GM13976 (cell line): ENCODE results near the gene CPSF6.

Source experiments
- DNase-seq: peaks from one replicate; pipeline ENCODE4 v3.0.0; 2012; ENCODE audit warnings: low spot score
- in situ Hi-C: fragments of 300-500 bp; cut with MboI; formaldehyde crosslinking; loops from one replicate; pipeline ENCODE4 v1.12.0; 2022; ENCODE audit warnings: low sequenced_read_pairs, mixed read lengths, inconsistent platforms; ENCODE audit not compliant: unreplicated experiment
- TF ChIP-seq, protein P1 (sequence below): IDR thresholded peaks from 2 replicates; pipeline ENCODE4 v1.5.1; 2012; ENCODE audit warnings: borderline replicate concordance, mild to moderate bottlenecking; ENCODE audit not compliant: insufficient read depth; ENCODE audit errors: extremely low read depth, missing control alignments, control extremely low read depth

The CPSF6 gene

DNA sequence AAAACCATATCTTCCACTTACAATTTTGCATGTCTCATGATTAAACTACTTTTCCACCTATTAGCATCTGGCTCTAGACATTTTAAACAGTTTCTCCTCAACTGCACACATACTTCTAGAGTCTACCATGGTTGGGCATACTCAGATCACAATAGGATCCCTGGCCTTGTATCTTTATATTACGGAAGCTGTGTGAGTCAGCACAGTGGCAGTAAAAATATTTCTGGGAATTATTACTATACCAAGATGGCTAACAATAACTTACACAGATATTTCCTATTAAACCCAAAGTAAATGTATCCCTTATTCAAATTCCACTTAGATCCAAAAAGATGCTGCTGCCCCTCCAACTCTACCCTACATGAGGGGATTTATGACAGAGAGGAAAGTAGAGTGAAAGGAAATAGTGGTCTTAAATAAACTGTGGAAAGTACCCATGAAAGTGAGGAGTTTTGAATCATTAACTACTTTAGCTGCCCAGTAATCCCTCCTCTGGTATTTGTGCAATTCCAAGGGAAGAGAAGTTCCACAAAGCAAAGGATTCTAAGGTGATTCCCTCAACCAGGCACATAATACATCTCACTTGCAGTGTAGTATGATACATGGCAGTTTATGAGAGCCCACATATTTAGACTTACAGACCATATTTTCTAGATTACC, 14.0 kb upstream of the CPSF6 start:
- TF ChIP-seq, protein P1, sequence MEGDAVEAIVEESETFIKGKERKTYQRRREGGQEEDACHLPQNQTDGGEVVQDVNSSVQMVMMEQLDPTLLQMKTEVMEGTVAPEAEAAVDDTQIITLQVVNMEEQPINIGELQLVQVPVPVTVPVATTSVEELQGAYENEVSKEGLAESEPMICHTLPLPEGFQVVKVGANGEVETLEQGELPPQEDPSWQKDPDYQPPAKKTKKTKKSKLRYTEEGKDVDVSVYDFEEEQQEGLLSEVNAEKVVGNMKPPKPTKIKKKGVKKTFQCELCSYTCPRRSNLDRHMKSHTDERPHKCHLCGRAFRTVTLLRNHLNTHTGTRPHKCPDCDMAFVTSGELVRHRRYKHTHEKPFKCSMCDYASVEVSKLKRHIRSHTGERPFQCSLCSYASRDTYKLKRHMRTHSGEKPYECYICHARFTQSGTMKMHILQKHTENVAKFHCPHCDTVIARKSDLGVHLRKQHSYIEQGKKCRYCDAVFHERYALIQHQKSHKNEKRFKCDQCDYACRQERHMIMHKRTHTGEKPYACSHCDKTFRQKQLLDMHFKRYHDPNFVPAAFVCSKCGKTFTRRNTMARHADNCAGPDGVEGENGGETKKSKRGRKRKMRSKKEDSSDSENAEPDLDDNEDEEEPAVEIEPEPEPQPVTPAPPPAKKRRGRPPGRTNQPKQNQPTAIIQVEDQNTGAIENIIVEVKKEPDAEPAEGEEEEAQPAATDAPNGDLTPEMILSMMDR = no peak
- in situ Hi-C loops = no loop called here
- DNase-seq = no peak

DNA sequence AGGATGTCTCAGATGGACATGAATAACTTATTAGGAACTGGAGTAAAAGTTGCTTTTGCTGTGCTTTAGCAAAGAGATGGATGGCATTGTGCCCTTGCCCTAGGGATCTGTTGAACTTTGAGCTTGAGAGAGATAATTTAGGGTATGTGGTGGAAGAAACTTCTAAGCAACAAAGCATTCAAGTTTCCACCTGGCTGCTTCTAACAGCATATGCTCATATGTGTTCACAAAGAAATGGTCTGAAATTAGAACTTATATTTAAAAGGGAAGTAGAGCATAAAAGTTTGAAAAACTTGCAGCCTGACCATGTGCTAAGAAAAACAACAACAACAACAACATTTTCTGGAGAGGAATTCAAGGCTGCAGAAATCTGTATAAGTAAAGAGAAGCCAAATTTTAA, 7.9 kb upstream of the CPSF6 start:
- in situ Hi-C loops = no loop called here
- DNase-seq = no peak
- TF ChIP-seq, protein P1 = no peak

DNA sequence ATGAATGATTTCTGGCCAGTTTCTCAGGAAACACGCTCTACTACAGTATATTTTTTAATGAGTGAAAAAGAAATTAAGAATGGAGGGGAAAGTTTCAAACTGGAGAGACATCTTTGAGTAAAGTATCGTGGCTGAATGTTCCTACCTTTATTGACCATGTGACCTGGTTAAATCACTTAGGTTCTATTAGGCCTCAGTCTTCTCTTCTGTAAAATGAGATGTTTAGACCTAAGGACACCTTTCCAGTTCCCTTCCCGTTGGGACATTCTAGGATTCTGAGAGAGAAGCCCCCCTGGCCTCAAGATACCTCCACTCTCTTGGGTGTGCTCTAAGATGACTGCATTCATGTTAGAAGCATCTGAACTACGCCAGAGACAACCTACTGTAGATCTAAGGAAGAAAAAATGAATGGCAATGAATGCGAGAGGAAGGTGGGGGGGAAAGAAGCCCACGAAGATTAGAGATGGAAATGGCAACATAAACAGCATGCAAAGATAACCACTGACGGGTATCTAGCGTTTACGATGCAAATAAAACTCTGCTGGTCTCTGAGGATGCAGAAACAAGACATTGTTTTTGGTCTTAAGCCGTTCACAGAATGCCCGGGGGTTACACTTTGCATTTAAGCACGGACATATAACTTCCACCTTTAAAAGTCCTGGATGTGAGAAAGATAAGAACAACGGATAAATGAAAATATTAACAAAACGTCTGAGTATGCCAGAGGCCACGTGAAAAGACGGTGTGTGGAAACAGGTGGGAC, 599 bp upstream of the CPSF6 start:
- DNase-seq = no peak
- TF ChIP-seq, protein P1 = no peak
- in situ Hi-C loops = no loop called here

DNA sequence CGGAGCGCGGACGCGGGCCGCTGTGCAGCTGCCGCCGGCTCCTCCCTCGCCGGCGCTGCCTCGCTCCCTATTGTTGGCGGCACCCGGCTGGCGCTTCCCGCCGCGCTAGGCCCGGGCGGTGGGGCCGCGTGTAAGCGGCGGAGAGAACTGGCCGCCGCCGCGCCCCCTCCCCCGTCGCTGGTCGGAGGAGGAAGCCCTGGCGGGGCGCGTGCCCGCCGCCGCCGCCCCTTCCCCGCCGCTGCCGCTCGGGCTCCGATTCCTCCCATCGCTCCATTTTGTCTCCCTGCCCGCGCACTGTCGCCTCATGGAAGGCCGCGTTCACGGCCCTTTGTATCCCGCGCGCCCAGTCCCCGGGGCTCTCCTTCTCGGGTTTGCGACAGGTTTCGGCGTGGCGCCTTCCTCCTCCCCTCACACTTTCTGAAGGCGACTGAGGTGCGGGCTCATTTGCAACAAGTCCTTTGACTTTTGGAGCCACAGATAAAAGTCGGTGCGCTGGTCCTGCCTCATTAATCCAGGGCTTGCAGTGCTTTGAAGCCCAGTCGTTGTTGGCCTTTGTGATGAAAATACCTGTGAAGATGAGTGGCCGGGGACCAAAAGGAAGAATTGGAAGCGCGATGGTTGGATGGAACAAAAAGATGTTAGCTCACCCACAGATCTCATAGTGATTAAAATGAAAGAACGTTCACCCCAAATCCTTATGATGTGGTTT, 707 bp downstream of the CPSF6 start:
- TF ChIP-seq, protein P1 = no peak
- in situ Hi-C loops = no loop called here
- DNase-seq = peak; percentile 50

DNA sequence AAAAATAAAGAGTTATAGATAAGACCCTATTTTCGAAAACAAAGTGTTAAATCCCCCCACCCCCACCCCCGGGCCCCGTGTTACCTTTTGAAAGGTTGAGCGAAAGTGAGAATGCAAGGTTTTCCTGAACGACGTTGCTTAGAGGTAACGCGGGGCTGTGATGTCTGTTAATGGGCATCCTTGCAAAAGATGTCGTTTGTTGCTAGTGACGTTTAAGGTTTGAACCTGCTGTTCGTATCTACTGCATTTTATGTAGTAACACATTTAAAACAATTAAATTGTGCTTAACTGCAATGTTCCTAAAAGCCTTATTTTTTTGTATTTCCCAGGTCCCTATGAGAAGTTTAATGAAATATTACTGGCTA, 1.2 kb downstream of the CPSF6 start:
- in situ Hi-C loops = no loop called here
- TF ChIP-seq, protein P1 = no peak
- DNase-seq = peak; percentile 41

DNA sequence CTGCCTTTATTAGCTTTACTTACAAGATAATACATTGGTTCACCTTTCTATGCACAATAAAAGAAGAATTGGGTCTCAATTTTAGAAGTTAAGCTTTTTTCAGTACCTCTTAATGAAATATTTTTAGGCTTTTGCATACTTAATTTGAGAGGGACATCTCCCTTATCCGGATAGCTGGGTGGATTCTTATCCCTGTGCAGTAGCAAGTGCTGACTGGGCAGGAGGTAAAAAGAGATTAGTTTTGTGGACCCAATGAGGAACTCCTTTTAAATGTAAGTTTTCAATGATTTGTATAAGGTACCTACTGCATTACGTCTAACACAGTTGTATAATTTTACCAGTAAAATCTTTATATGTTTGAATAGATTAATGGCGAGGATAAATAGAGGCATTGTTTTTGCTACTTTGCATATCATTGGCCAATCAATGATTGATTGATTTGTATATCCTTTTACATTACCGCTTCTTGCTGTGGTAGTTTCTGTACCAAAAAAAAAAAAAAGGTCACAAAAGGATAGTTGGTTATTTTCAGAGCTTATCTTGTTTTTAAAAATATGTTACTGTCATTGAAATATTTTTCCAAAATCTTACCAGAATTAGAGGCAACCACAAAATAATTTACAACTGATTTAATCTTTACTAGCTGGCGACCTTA, 2.2 kb downstream of the CPSF6 start:
- TF ChIP-seq, protein P1 = no peak
- in situ Hi-C loops = no loop called here

More for the DNA sequence above, 2.2 kb downstream of the CPSF6 start:
- no peak for DNase-seq
